ENCODE measurements around the gene GATAD1.

GATAD1 gene

DNA sequence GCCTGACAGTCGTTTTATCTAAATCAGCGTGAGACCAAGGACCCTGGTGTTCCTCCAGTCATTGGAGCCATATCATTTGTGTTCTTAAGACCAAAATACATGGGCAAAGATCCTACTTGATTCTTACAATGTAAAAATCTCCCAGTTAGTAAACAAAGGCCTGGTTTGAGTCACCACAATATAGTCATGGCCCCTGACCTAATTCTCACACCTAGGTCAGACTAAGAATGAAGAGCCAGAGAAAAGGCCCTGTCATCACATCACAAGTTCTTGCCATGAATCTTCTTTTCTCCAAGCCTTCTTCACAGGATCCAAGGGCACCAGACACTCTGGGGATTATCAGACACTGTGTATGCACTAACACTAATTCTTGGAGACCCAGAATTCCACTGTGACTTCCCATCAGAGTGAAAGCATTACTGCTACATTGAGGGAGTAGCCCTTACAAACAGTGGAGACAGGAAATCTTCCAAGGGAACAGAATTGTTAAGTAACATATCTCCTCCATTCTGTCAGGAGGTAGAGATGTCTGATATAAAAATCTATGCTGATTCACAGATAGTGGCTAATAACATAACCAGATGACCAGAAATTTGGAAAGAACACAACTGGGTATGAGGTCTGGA, 38.1 kb downstream of the GATAD1 start:
- no peak for DNase-seq

GRCh38 chr7:92485974-92486373, 38.7 kb downstream of the GATAD1 start:
- DNase-seq: no peak

DNA sequence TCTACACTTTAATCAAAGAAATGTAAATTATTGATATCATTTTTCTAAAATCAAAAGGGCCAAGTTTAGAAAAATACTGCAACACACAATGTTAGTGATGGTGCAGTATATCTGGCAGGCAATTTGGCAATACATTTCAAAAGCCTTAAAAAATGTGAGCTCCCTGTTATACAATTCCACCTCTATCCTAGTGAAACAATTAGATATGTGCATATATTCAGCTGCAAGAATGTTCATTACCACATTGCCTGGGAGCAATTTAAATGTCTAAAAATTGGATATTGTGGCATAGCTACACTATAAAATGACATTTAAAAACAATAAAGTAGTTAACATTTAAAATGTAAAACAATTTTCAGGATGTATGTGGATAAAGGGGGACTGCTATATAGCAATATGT, 40.5 kb downstream of the GATAD1 start:
- no peak for DNase-seq

DNA sequence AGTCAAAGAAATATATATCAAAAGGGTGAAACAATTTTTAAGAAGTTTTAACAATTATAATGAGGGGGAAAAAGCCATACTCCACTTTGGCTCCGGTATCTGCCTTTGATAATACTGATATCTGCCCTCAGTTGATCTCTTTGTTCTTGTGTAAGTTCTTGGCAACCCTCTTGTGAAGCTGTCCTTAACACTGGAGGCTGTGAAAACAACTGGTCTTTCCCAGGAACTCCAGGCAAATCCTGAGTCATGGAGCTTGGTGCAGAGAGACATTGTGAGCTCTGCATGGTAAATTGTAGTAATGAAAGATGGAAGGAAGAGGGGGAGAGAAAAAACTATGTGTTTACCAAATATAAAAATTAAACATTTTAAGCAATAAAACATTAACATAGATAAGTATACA, 42.4 kb downstream of the GATAD1 start:
- no peak for DNase-seq

GRCh38 chr7:92496876-92497275, 49.6 kb downstream of the GATAD1 start:
- no peak for DNase-seq

DNA sequence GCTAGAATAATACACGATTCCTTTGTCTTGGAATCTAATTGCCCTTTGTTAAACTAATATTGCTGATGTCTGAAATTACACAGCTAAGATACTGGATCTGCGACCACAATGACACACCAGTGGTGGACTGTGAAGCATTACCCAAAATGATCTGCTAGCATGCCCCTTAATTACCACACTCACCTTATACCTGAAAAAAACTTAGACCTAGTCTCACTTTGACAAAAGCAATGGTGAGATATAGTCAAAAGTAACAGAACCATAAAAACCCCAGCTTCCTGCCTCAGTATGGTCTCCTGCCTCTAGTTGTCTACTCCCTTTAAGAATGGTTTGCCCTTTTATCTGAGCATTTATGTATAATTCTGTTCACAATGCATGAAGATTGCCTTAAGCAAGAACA, 51.3 kb downstream of the GATAD1 start:
- DNase-seq: no peak

DNA sequence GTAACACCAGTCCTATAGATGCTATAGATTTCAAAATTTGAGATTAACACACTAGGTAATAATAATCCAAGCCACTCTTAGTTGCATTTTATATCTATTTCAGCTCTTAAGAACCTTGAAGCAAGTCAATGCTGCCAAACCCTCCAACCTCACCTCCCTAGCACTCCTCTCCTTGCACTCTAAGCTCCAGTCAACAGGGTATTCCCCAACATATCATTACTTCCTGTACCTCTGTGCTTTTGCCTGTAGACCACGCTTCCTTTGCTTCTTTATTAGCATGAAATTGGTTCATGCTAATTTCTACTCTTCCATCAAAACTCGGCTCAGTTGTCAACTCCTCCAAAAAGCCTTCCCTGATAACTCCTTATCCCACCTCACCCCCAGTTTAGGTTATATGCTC, 56.5 kb downstream of the GATAD1 start:
- DNase-seq: no peak

GRCh38 chr7:92504563-92504962, 57.3 kb downstream of the GATAD1 start:
- DNase-seq: no peak

DNA sequence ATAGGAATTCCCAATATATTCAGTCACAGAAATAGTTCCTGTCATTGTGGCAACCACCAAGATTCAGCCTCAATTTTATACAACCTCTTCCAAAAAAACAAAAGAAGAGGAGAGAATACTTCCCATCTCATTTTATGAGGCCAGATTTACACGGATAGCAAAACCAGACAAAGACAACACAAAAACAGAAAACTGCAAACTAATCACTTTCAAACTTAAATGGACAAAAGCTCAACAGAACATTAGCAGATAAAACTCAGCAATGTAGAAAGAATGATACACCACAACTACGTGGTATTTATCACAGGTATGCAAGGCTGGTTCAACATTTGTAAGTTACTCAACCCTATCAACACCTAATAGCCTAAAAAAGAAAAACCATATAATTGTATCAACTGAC, 59.1 kb downstream of the GATAD1 start:
- DNase-seq: no peak

GRCh38 chr7:92508946-92509345, 61.7 kb downstream of the GATAD1 start:
- no peak for DNase-seq
